Measurements from ENCODE around the gene MEST.
"Not testable (repeated sequence)": the region's sequence is repeated elsewhere in the genome, so short reads cannot be mapped to it uniquely, and the experiment has no call there.

MEST gene

DNA sequence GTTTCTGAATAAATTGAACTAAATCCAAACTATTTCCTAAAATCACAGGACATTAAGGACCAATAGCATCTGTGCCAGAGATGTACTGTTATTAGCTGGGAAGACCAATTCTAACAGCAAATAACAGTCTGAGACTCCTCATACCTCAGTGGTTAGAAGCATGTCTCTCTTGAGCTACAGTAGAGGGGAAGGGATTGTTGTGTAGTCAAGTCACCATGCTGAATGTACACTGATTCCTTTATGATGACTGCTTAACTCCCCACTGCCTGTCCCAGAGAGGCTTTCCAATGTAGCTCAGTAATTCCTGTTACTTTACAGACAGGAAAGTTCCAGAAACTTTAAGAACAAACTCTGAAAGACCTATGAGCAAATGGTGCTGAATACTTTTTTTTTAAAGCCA lies 13.9 kb downstream of the MEST start:
- no peak for TF ChIP-seq CTCF (IDR thresholded peaks at IDR 0.05; ENCODE audit: low read depth, low read length)
- H3K4me3 ChIP-seq (ENCODE audit: low read depth, low read length) = no peak overlapping the region

GRCh38 chr7:130506358-130506757 lies 14.5 kb downstream of the MEST start:
- no peak overlapping the region for H3K4me3 ChIP-seq (ENCODE audit: low read depth, low read length)
- no peak for TF ChIP-seq CTCF (IDR thresholded peaks at IDR 0.05; ENCODE audit: low read depth, low read length)

- H3K4me3 ChIP-seq (ENCODE audit: low read depth, low read length) = not testable (repeated sequence)
Measured at GRCh38 chr7:130512038-130512437, 20.2 kb downstream of the MEST start.

DNA sequence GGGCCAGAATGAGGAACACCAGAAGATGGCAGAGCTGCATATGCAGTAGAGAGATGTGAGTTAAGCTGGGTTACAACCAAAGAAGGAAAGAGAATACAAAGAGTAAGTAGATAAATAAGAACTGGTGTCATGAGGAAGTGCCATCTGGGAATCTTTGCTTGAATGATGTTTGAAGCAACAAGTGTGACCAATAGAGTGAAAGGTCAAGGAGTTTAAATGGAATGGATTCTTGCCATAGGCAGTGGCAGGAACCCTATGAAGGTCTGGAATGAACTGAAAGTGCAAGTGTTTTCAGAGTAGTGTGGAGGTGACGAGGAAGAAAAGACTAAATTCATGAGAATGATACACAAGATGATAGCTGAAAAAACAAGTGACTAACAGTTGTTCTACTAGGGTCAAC lies 21.6 kb downstream of the MEST start:
- no peak overlapping the region for H3K4me3 ChIP-seq (ENCODE audit: low read depth, low read length)
- no peak for TF ChIP-seq CTCF (IDR thresholded peaks at IDR 0.05; ENCODE audit: low read depth, low read length)

DNA sequence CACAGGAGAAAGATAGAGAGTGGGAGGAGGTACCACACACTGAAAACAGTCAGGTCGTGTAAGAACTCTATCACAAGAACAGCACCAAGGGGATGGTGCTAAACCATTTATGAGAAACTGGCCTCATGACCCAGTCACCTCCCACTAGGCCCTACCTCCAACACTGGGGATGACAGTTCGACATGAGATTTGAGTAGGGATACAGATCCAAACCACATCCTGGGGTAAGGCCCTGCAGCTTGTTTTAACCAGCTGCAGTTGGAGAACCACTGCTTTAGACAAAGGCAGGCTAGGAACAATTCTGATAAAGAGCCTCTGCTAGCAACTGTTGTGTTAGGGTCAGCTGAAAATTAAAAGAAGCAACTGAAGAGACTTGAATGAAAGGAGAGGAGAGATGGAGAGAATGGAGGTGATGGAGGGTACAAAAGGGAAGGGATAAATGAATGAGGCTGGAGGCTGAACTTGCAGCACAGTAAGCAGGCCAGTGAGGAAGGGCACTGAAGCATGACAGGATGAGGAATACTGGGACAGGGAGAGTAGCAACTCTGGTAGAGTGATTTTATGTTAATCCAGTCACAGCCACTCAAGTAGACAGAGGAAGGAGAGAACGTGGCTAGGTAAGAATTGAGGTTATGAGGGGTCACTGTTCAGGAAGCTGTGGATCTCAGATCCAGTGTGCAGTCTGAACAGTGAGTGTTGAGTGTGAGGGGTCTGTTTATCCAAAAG lies 23.6 kb downstream of the MEST start:
- no peak for TF ChIP-seq CTCF (IDR thresholded peaks at IDR 0.05; ENCODE audit: low read depth, low read length)
- no peak overlapping the region for H3K4me3 ChIP-seq (ENCODE audit: low read depth, low read length)

GRCh38 chr7:130521258-130521951 lies 29.5 kb downstream of the MEST start:
- no peak for TF ChIP-seq CTCF (IDR thresholded peaks at IDR 0.05; ENCODE audit: low read depth, low read length)
- H3K4me3 ChIP-seq (ENCODE audit: low read depth, low read length) = no peak overlapping the region

DNA sequence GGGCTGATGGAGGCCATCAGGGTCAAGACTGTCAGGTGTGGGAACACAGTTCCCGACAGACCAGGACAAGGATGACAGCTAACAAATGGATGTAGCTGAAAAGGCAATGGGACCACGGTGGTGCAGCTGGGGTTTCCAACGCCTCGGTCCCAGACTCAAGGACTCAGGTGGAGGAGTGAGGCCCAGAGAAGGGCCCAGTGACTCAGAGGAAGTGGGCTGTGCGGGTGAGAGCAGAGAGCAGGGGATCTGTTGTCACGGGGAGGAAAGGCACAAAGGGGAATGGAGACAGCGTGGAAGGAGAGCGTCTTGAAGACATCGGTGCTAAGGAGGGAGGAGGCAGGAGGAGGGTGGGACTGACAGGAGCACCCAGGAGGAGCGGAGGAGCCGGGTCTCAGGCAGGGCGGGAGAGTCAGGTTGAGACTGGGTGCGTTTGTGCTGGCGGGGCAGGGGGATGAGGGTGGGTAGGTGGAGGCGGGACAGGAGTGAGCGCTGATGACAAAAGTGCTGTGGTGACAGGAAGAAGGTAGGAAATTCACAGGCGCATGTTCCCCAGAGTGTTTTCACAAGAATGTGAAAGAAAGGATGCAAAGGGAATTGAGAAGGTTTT lies 31.7 kb downstream of the MEST start:
- not testable (repeated sequence) for H3K4me3 ChIP-seq (ENCODE audit: low read depth, low read length)

DNA sequence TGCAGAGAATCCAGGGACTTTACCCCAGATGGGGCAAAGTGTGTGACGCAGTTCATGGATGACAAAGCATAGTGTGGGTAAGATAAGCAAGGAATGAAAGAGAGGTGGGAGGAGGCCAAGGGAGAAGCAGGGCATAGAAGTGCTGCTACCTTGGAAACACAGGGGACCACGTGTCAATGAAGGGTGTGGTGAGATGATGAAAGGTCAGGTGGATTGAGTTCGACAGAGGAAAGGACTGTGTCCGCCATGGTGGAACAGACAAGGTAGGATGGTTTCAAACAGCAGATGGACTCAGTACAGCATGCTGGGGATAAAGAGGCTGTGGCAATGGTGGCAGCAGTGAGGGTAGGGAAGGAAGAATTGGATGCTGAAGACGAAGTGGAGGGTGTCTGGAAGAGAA lies 32.7 kb downstream of the MEST start:
- H3K4me3 ChIP-seq (ENCODE audit: low read depth, low read length) = no peak overlapping the region
- TF ChIP-seq CTCF (IDR thresholded peaks at IDR 0.05; ENCODE audit: low read depth, low read length) = no peak

- H3K4me3 ChIP-seq (ENCODE audit: low read depth, low read length) = not testable (repeated sequence)
Measured at GRCh38 chr7:130527752-130528355, 36.0 kb downstream of the MEST start.
